Muscle of back (tissue), 13 donors: ENCODE data around the gene SLF2. TPM values are rescaled to one million over a fixed set of nuclear protein-coding genes. Genes with fewer than 3 reads are reported as not detected.

Source experiments
- DNase-seq, 3 donors: peaks; one replicate each; pipeline versions ENCODE4 v3.0.0 to v3.0.0-alpha.2; 2013
- long read RNA-seq, 9 donors: transcript quantifications; one replicate each; lab custom pipeline, GENCODE V29; 2026
- polyA plus RNA-seq, 10 donors: library from polyadenylated mRNA; unstranded; fragments of 120-200 nt; gene quantifications; one replicate each; pipeline ENCODE4 v1.2.1, GENCODE V29; 2013; ENCODE audit not compliant: insufficient read length in 10 of 10

Gene SLF2
- polyA plus RNA-seq, result 100 to 1,000 TPM in 1 of 10 donors, 10 to 100 TPM in 9; 51.3 to 101 (median 74.4) TPM
- long read RNA-seq, donor 1, full-length matches to known transcripts, result 10 of 17 reads
- long read RNA-seq, donor 1, partial matches to known transcripts, result 7 of 17 reads
- long read RNA-seq, donor 1, other reads (novel, unspliced or antisense), result 0 of 17 reads
- long read RNA-seq, donor 2, transcript SLF2-205 (1 exons, 891 nt), result major isoform, 7 of 19 reads
- long read RNA-seq, donor 2, partial matches to known transcripts, result 12 of 19 reads
- long read RNA-seq, donor 2, other reads (novel, unspliced or antisense), result 0 of 19 reads
- long read RNA-seq, donor 3, result 0 reads
- long read RNA-seq, donor 4, transcript SLF2-205 (1 exons, 891 nt), result major isoform, 5 of 12 reads
- long read RNA-seq, donor 4, partial matches to known transcripts, result 7 of 12 reads
- long read RNA-seq, donor 4, other reads (novel, unspliced or antisense), result 0 of 12 reads
- long read RNA-seq, donor 5, transcript SLF2-205 (1 exons, 891 nt), result major isoform, 20 of 35 reads
- long read RNA-seq, donor 5, partial matches to known transcripts, result 15 of 35 reads
- long read RNA-seq, donor 5, other reads (novel, unspliced or antisense), result 0 of 35 reads
- long read RNA-seq, donor 6, full-length matches to known transcripts, result 16 of 26 reads
- long read RNA-seq, donor 6, partial matches to known transcripts, result 10 of 26 reads
- long read RNA-seq, donor 6, other reads (novel, unspliced or antisense), result 0 of 26 reads
- long read RNA-seq, donor 7, transcript SLF2-205 (1 exons, 891 nt), result major isoform, 14 of 15 reads
- long read RNA-seq, donor 7, partial matches to known transcripts, result 0 of 15 reads
- long read RNA-seq, donor 7, other reads (novel, unspliced or antisense), result 0 of 15 reads
- long read RNA-seq, donor 8, partial matches to known transcripts, result 0 of 3 reads
- long read RNA-seq, donor 8, other reads (novel, unspliced or antisense), result 0 of 3 reads
- long read RNA-seq, donor 9, result 0 reads

- peak; percentile 98 to 99 (median 99) for DNase-seq
Measured at GRCh38 chr10:100912605-100913469, at the start of gene SLF2. Gene SLF2, plus strand, starts transcription at chr10:100912963. Its CDS starts 148 bp downstream, at chr10:100913111.

GRCh38 chr10:100863433-100863832 lies 49.3 kb upstream of the SLF2 start:
- DNase-seq, result no peak

- no peak for DNase-seq
Measured at GRCh38 chr10:100864036-100864885, 48.5 kb upstream of the SLF2 start.

- no peak for DNase-seq
Measured at GRCh38 chr10:100864978-100865377, 47.8 kb upstream of the SLF2 start.

- no peak for DNase-seq
Measured at GRCh38 chr10:100866010-100866409, 46.8 kb upstream of the SLF2 start.

- no peak for DNase-seq
Measured at GRCh38 chr10:100866575-100867098, 46.1 kb upstream of the SLF2 start.

GRCh38 chr10:100867261-100867963 lies 45.4 kb upstream of the SLF2 start:
- no peak for DNase-seq

- DNase-seq, result no peak
Measured at GRCh38 chr10:100868382-100868781, 44.4 kb upstream of the SLF2 start.

- no peak for DNase-seq
Measured at GRCh38 chr10:100869399-100869798, 43.4 kb upstream of the SLF2 start.

GRCh38 chr10:100872034-100872791 lies 40.5 kb upstream of the SLF2 start:
- no peak for DNase-seq

- DNase-seq, result no peak
Measured at GRCh38 chr10:100873146-100873826, 39.5 kb upstream of the SLF2 start.

GRCh38 chr10:100873827-100874326 lies 38.9 kb upstream of the SLF2 start:
- DNase-seq, result no peak

- no peak for DNase-seq
Measured at GRCh38 chr10:100874702-100875483, 37.9 kb upstream of the SLF2 start.

- no peak for DNase-seq
Measured at GRCh38 chr10:100875484-100876166, 37.1 kb upstream of the SLF2 start.

GRCh38 chr10:100876585-100877460 lies 35.9 kb upstream of the SLF2 start:
- DNase-seq, result no peak
